ENCODE data around the gene UBE2J1. TPM values are rescaled to one million over a fixed set of nuclear protein-coding genes. Genes with fewer than 3 reads are reported as not detected.

UBE2J1 gene
- total RNA-seq, 1 donor from 2014 or later: 49.3 TPM

DNA sequence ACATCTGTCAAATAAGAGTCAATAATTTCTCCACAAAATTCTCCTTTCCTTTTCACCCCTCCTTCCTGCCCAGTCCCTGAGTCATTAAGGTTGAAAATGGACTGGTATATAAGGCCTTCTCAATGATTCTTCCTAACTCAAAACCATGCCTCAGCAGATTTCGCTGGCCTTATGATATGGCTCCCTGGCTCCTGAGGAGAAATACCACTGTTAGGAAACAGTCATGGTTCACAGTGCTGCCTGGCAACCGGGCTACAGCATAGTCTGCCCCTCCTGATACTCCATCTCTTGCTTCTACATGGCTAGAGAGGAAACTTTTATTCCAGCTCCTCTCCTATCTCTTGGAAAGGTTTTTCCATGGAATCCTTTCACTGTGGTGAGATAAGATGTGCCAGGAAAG, 4.7 kb downstream of the UBE2J1 start:
- no peaks in the 10 kb centered on the region for H3K36me3 ChIP-seq (ENCODE audit: control insufficient read depth, insufficient read depth, low read length)
- H3K4me3 ChIP-seq (ENCODE audit: low read depth, low read length): no peak overlapping the region
- no peaks in the 10 kb centered on the region for H3K27me3 ChIP-seq (ENCODE audit: control insufficient read depth, insufficient read depth, low read length)
- no peak for TF ChIP-seq CTCF (IDR thresholded peaks at IDR 0.05; ENCODE audit: insufficient read depth, low read length, poor library complexity, severe bottlenecking)
- no peak for DNase-seq (ENCODE audit: low read depth)

DNA sequence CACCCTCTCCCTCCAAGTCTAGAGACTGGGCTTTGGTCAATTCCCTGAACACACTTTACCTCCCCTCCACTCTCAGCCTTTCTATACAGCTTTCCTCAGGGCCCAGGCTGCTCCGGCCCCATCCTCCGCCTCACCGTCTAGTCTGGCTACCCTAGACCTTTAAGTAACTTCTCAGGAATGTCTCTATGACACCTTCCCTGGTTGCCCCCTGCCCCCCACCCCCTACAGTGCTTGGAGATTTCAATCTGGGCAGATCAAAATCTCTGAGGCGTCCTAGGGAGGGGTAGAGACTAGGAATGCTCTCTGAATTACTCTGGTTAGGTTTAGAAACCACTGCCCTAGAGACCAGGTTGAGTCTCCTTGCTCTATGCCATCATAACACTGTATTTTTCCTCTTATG, 6.1 kb downstream of the UBE2J1 start:
- H3K27me3 ChIP-seq (ENCODE audit: control insufficient read depth, insufficient read depth, low read length): no peaks in the 10 kb centered on the region
- DNase-seq (ENCODE audit: low read depth): no peak
- H3K36me3 ChIP-seq (ENCODE audit: control insufficient read depth, insufficient read depth, low read length): no peaks in the 10 kb centered on the region
- TF ChIP-seq CTCF (IDR thresholded peaks at IDR 0.05; ENCODE audit: insufficient read depth, low read length, poor library complexity, severe bottlenecking): no peak
- H3K4me3 ChIP-seq (ENCODE audit: low read depth, low read length): no peak overlapping the region

DNA sequence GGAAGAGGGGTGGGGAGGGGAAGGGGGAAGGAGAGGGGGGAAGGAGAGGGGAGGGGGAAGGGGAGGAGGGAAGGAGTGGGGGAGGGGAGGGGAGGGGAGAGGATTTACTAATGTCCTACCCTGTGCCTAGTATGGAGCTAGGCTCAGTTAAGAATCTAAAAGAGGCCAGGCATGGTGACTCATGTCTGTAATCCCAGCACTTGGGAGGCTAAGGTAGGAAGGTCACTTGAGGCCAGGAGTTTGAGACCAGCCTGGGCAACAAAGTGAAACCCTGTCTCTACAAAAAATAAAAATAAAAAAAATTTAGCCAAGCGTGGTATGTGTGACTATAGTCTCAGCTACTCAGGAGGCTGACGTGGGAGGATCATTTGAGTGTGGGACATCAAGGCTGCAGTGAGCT, 13.0 kb downstream of the UBE2J1 start:
- no peak for DNase-seq (ENCODE audit: low read depth)
- Histone ChIP-seq H3K36me3 (ENCODE audit: control insufficient read depth, insufficient read depth, low read length) (no peaks in the 10 kb centered on the region), H3K4me3 (ENCODE audit: low read depth, low read length) (no peak overlapping the region), H3K27me3 (ENCODE audit: control insufficient read depth, insufficient read depth, low read length) (no peaks in the 10 kb centered on the region)
- TF ChIP-seq CTCF (IDR thresholded peaks at IDR 0.05; ENCODE audit: insufficient read depth, low read length, poor library complexity, severe bottlenecking): no peak

GRCh38 chr6:89335164-89335563, 17.4 kb downstream of the UBE2J1 start:
- H3K4me3 ChIP-seq (ENCODE audit: low read depth, low read length): no peak overlapping the region
- no peak for DNase-seq (ENCODE audit: low read depth)
- no peaks in the 10 kb centered on the region for H3K36me3 ChIP-seq (ENCODE audit: control insufficient read depth, insufficient read depth, low read length)
- no peak for TF ChIP-seq CTCF (IDR thresholded peaks at IDR 0.05; ENCODE audit: insufficient read depth, low read length, poor library complexity, severe bottlenecking)
- no peaks in the 10 kb centered on the region for H3K27me3 ChIP-seq (ENCODE audit: control insufficient read depth, insufficient read depth, low read length)

DNA sequence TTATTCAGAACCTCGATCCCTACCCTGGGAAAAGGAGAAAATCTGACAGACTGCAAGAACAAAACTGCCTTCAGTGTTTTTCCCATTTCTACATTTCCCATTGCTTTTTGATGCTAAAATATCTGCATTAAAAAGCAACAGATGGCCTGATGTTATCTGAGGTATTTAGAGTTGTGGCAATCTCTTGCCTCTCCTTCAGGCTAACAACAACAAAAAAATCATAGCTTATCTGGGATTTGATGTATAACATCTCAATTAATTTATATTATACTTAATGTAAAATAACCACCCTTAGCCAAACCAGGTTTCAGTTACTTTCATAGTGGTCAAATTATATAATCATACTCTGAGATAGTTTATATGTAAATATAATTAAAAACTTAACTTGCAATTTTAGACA, 21.6 kb downstream of the UBE2J1 start:
- Histone ChIP-seq H3K27me3 (ENCODE audit: control insufficient read depth, insufficient read depth, low read length) (no peaks in the 10 kb centered on the region), H3K36me3 (ENCODE audit: control insufficient read depth, insufficient read depth, low read length) (no peaks in the 10 kb centered on the region), H3K4me3 (ENCODE audit: low read depth, low read length) (no peak overlapping the region)
- no peak for TF ChIP-seq CTCF (IDR thresholded peaks at IDR 0.05; ENCODE audit: insufficient read depth, low read length, poor library complexity, severe bottlenecking)
- DNase-seq (ENCODE audit: low read depth): no peak

DNA sequence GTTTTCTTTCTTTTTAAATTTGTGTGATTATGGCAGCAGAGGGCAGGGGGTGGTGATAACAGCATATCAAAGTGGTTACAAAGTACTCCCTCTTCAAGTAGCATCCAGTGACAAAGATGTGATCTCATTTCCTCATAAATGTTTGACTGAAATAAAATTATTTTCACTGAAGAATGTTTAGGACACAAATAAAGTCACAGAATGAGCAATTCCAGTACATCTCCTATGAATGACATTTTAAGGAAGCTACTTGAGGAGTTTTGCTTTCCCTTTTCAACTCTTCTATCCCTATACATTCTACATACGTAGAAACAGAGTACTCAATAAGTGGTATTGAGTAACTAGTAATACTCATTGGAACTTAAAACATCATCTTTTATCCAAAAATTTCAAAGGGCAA, 23.5 kb downstream of the UBE2J1 start:
- DNase-seq (ENCODE audit: low read depth): no peak
- Histone ChIP-seq H3K27me3 (ENCODE audit: control insufficient read depth, insufficient read depth, low read length) (no peaks in the 10 kb centered on the region), H3K36me3 (ENCODE audit: control insufficient read depth, insufficient read depth, low read length) (no peaks in the 10 kb centered on the region), H3K4me3 (ENCODE audit: low read depth, low read length) (no peak overlapping the region)
- no peak for TF ChIP-seq CTCF (IDR thresholded peaks at IDR 0.05; ENCODE audit: insufficient read depth, low read length, poor library complexity, severe bottlenecking)
